HG03135 (cell line): ENCODE measurements around the gene CCDC170.

Experiments used
- ATAC-seq: cut with Tn5 transposase; IDR thresholded peaks from one replicate; pipeline ENCODE4 v1.9.1; 2021; ENCODE audit warnings: mild to moderate bottlenecking, moderate library complexity; ENCODE audit not compliant: unreplicated experiment

CCDC170 gene

DNA sequence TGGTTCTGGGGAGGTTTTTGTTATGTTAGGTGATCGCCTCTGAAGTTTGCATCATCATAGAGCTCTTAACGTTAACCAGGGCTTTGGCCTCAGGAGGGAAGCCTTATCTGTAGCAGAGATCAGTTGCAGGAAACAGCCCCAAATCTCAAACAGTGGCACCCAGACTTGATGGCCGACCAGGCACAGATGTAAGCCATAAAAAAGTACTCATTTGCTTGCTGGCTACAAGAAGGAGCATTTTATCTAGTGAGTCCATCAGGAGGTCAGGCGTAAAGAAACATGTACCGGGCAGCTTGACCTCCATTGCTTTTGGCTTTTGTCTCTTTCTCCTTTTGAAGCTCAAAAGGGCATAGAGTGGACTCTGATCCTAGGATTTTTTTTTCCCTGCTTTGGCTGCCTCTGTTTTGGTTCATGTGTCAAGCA lies 122.3 kb downstream of the CCDC170 start:
- no peak for ATAC-seq

DNA sequence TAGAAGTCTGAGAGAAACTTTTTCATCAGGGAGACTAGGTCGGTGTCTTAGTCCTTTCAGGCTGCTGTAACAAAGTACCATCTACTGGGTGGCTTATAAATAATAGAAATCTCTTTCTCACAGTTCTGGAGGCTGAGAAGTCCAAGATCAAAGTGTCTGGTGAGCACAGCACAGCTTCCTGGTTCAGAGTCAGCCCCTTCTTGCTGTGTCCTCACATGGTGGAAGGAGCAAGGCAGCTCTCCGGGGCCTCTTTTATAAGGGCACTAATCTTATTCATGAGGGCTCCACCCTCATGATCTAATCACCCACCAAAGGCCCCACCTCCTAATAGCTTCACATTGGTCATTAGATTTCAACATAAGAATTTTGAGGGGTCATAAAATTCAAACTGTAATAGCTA lies 122.8 kb downstream of the CCDC170 start:
- ATAC-seq: no peak

DNA sequence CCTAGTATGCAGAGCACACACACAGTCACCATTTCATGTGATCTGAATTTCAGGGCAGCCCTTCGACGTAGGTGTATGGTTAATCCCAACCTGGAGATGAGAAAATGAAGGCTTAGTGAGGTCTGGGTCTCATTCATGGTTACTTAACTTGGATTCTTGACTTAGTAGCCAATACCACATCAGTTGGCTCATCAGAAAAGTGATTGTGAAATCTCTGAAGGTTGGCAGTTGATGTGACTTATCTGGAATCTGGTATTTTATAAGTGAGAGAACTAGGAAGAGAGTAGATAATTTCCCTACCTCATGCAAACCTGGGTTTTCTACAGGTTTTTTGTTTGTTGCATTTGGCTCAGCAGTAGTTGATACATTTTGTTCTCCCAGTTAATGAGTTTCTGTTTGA lies 123.7 kb downstream of the CCDC170 start:
- no peak for ATAC-seq

DNA sequence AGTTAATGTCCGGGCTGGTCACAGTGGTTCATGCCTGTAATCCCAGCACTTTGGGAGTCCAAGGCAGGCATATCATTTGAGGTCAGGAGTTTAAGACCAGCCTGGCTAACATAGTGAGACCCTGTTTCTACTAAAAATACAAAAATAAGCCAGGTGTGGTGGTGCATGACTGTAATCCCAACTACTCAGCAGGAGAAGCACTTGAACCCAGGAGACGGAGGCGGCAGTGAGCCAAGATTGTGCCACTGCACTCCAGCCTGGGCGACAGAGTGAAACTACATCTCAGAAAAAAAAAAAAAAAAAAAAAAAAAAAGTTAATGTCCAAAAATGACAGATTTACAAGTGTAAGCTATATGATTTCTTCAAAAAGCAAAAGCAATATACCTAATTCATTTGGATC lies 124.9 kb downstream of the CCDC170 start:
- ATAC-seq: no peak

DNA sequence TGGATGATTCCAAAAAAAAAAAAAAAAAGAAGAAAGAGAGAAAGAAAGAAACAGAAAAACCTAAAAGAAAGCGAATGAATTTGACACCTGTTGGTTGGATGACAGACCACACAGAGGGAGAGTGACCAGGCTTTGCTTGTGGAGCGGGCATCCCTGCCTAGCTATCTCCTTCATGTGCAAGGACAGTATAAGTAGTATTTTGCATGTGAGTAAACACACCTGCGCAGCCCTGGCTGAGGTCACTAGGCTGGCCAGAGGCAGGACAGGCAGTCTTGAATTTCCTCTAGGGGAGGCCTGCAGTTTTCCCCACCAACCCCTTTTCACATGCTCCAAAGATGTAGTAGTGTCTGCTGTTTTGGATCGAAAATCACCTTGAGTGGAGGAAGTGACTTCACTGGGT lies 126.4 kb downstream of the CCDC170 start:
- no peak for ATAC-seq

- no peak for ATAC-seq
Measured at GRCh38 chr6:151624071-151624470, 130.3 kb downstream of the CCDC170 start.

DNA sequence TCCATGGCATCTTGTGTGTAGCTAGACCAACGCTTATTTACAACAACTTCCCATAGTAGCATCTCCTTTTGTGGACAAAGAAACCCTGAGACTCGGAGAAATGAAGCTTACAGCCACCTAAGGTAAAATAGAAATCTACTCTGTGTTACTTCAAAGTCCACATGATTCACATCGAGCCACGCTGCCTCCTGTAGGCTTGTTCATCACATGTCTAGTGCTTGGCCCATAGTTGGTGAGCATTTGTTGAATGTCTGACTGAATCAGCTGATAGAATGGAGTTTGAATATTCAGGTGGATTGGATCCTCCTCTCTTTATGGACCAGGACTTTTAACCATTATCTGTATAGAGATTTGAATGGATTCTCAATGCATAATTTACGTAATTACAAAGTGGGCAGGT lies 130.7 kb downstream of the CCDC170 start:
- ATAC-seq: no peak

- ATAC-seq: no peak
Measured at GRCh38 chr6:151624900-151625536, 131.2 kb downstream of the CCDC170 start.

- ATAC-seq: no peak
Measured at GRCh38 chr6:151627689-151628444, 134.1 kb downstream of the CCDC170 start.

DNA sequence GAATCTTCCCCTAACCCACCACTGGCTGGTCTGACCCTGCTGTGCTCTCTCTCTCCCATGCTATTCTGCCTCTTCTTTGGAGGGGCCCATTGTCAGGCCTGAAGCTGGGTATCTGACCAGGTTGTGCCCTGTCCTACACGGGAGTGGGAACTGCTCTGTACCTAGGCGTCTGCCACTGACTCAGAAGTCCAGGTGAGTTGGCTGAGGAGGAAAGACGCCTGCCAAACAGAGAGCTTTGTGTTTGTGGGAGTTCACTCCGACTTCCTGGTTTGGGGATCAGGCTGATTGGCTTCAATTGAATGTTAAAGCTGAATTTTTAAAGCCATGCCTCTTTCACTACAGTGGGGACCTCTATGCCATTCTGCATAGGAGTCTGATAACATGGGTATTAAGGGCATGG lies 136.0 kb downstream of the CCDC170 start:
- ATAC-seq: no peak

GRCh38 chr6:151630387-151630786 lies 136.6 kb downstream of the CCDC170 start:
- no peak for ATAC-seq

GRCh38 chr6:151630991-151631655 lies 137.3 kb downstream of the CCDC170 start:
- no peak for ATAC-seq

- ATAC-seq: no peak
Measured at GRCh38 chr6:151632415-151632987, 138.7 kb downstream of the CCDC170 start.

DNA sequence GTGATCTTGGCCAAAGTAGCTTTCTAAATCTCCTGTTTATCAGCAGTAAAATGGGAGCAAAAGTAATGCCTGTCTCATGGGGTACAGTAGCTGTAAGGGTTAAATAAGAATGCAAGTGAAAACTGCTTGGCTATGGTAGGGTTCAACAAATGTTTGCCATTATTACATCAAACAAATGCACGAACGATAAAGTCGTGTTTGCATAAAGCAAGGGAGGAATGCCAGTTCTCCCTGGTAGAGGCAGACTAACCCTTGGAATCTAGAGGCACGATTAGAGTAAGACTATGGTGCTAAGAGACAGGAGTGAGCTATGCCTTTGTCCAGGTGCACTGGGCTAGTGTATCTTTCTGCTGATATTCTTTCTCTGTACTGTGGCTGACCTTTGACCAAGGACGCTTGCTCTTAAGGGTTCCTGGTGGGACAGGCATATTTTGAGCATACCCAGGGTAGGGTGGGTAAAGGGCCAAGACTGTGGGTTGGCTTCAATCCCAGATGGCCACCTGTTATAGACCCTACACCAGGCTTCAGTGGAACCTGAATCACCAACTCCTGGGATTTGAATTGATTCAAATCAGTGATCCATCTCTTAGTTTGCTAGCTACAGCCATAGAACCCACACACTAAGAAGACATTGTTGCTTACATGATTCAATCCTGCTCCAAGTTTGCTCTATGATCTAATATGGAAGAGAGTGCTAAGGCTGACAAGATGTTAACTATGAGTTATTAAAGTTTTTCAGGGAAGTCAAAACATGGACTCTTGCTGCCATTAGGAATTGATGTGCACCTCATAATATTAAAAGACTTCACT lies 139.9 kb downstream of the CCDC170 start:
- ATAC-seq: no peak

DNA sequence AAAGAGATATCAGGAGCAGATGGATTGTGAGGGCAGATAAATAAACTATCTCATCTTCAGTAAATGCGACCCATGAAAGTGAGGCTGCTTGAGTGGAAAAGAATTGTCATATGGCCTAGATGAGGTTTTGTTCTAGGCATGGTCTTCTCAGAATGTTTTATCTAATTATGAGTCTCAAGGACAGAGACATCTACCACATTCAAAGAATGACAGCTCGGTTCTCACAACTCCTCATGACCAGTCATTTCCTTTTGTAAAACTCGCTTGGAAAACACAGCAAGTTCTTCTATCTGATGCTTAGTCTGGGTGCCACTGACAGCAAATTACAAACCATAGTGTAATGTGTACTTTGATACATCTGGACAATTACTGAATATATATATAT lies 140.5 kb downstream of the CCDC170 start:
- no peak for ATAC-seq

DNA sequence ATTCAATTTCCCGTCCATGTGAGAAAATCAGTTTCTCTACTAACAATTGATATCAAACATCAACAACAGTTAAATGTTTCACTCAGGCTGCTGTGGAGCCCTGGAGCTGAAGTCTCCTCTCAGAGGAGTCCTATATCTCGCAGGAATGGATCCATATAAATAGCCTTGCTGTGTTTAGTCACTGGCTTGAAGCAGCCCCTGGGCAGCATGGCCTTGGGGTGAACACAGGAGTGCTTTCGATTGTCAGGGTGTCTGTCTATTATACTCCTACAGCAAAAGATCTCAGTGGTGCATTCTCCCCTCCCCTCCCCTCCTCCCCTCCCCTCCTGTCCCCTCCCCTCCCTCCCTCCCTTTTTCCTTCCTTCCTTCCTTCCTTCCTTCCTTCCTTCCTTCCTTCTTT lies 141.9 kb downstream of the CCDC170 start:
- ATAC-seq: no peak

DNA sequence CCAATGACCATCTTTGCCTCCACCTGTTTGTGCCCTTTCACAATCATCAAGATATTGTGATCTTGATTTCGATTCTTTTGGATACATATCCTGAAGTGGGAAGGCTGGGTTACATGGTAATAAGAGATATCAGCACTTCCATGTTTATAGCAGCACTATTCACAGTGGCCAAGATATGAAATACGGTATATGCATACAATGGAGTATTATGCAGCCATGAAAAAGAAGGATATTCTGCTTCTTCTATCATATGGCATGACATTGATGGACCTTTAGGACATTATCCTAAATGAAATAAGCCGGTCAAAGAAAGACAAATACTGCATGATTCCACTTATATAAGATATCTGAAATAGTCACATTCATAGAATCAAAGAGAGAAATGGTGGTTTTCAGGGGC lies 144.0 kb downstream of the CCDC170 start:
- no peak for ATAC-seq

DNA sequence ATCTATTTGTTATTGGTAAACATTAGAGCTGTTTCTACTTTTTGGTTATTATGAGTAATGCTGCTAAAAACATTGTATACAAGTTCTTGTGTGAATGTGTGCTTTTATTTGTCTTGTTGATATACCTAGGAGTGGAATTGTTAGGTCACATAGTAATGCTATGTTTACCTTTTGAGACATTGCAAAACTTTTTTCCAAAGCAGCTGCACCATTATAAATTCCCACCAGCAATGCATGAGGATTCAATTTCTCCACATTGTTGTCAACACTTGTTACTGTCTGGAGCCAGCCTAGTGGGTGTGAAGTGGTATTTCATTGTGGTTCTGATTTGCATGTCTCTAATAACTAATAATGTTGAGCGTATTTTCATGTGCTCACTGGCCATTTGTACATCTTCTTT lies 145.9 kb downstream of the CCDC170 start:
- no peak for ATAC-seq

GRCh38 chr6:151641028-151641427 lies 147.2 kb downstream of the CCDC170 start:
- ATAC-seq: no peak

DNA sequence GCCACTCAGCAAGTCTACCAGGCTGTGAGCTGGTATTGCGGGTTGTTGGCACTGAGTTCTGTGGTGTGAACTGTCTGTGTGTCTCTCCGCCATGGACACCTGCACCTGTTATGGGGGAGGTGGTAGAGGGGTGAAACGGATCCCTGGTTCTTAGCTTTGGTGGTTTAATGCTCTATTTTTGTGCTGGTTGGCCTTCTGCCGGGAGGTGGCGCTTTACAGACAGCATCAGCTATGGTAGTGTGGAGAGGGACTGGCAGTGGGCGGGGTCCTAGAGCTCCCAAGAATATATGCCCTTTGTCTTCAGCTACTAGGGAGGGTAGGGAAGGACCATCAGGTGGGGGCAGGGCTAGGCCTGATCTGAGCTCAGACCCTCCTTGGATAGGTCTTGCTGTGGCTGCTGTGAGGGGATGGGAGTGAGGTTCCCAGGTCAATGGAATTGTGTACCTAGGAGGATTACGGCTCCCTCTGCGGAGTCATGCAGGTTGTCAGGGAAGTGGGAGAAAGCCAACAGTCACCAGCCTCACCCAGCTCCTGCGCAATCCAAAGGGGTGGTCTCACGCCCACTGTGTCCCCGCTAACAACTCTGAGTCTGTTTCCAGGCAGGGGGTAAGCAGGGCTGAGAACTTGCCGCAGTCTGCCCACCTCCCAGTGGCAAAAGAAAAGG lies 154.3 kb downstream of the CCDC170 start:
- no peak for ATAC-seq
